Stimulated activated CD4-positive, alpha-beta T cell treated with anti-CD3 and anti-CD28 coated beads, TNF-alpha, amount 100 ng/mL, for 24 hours (primary cell): ENCODE data around the gene ORC1.

Source experiments
- DNase-seq, 3 experiments: peaks; one replicate each; pipeline ENCODE4 v3.0.0-alpha.2; 2020; ENCODE audit warnings: low read depth in 3 of 3

The ORC1 gene

DNA sequence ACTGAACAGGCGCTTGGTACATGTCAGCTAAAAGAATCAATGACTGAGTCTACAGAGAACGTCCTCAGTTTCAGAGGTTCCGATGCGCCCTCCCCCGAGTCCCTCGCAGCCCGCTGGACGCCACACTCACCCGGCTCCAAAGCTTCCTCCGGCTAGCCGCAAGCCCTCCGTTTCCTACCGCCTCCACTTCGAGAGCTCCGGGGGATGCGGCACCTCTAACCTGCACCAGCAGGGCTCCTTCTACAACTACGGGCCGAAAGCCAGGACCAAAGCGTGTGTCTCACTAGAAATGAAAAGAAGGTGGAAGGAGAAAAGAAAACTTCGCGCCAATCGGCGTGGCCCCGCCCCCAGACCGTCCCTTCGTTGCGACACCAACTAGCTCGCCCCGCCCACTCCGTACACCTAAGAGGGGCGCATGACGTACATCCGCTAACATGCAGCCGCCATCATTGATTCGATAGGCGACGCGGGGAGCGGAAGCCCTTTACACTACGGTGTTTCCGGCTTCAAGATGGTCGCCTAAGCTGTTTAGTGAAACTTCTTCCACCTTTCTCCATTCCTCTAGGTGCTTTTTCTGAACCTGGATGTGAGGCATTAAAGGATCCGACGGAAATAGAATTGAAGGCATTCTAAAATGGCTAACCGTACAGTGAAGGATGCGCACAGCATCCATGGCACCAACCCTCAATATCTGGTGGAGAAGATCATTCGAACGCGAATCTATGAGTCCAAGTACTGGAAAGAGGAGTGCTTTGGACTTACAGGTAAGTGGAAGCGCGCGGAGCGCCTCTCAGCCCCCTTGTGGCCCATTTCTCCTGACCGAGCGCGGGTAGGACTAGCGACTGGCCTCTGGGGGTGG lies at the start of gene ORC1, which contains the start of gene PRPF38A:
Gene ORC1 (minus strand): TSS at position 308 of the 859 bp plus-strand sequence. CDS start 2,200 bp downstream, outside the sequence.
Gene PRPF38A (plus strand): TSS at position 487 of the 859 bp plus-strand sequence. CDS start 148 bp downstream, at position 635.
- peak; percentile 96 to 99 (median 97) for DNase-seq

DNA sequence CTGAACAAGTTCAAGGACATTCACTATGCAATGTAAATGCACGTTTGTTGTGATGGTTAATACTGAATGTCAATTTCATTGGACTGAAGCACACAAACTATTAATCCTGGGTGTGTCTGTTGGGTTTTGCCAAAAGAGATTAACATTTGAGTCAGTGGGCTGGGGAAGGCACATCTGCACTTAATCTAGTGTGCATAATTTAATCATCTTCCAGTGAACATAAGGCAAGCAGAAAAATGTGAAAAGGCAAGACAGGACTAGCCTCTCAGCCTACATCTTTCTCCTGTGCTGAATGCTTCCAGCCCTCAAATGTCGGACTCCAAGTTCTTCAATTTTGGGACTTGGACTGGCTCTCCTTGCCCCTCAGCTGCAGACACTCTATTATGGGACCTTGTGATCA lies 40.2 kb upstream of the ORC1 start:
- DNase-seq: no peak

DNA sequence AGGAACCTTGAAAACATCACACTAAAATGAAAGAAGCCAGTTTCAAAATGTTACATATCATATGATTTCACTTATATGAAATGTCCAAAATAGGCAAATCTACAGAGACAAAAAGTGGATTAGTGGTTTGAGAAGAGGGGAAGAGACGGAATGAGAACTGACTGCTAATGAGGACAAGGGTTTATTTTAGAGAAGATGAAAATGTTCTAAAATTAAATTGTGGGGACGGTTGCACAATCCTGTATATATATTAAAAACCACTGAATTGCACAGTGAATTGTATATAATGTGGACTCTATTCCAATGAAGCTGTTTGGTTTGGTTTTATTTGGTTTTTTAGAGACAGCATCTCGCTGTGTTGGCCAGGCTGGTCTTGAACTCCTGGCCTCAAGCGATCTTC lies 35.8 kb upstream of the ORC1 start:
- no peak for DNase-seq

DNA sequence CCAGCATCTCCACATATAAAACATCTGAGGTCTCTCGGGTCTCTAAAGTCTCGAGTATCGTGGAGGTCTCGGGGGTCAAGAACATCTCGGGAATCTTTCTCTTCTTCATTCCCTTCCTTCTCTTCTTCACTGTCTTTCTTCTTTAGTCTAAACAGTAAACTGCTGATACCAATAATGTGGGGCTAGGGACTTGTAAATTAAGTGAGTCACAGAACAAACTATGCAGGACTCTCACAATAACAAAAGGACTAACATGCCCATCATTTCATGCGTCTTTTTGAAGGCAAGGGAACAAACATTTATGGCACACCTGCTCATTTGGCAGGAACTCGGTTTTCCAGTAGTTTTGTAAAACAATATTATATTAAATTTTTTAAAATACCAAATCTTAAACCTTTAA lies 32.6 kb upstream of the ORC1 start:
- DNase-seq: no peak

DNA sequence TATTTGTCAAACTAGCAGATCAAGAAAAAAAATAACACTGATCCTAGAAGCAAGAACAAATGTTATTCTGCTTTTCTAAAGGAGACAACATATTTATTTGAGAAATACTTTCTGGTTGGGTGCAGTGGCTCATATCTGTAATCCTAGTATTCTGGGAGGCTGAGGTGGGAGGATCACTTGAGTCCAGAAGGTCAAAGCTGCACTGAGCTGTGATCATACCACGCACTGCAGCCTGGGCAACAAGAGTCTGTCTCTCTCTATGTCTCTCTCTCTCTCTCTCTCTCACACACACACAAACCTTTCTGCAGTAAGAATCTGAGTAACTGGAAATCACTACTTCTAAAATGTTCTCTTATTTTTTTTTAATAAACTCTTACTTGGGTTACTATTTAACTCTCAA lies 31.4 kb upstream of the ORC1 start:
- DNase-seq: no peak

DNA sequence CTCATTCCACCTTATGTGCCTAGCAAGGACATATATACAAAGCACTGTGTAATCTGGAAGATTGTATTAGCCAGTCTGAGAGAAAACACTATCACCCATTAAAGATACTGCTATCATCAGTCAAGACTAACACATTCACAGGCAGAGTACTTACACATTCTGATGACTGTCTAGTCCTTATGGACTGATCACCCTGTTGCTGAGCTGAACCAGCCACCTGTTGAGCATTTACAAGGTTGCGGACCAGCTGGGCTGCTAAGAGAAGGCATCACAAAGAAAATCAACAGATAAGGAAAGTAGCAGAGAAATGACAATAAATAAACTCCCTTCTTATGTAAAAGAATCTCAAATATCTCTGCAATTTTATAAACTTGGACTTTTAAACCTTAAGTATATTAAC lies 31.0 kb upstream of the ORC1 start:
- no peak for DNase-seq

DNA sequence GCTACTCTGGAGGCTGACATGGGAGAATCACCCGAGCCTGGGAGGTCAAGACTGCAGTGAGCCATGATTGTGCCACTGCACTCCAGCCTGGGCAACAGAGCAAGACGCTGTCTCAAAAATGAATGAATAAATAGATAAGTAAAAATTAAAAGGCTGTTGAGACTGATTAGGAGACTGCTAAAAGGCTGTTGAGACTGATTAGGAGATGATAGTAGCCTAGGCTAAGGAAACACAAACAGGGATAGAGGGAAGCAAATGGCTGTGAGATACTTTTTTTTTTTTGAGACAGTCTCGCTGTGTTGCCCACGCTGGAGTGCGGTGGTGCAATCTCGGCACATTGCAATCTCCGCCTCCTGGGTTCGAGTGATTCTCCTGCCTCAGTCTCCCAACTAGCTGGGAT lies 28.6 kb upstream of the ORC1 start:
- no peak for DNase-seq

DNA sequence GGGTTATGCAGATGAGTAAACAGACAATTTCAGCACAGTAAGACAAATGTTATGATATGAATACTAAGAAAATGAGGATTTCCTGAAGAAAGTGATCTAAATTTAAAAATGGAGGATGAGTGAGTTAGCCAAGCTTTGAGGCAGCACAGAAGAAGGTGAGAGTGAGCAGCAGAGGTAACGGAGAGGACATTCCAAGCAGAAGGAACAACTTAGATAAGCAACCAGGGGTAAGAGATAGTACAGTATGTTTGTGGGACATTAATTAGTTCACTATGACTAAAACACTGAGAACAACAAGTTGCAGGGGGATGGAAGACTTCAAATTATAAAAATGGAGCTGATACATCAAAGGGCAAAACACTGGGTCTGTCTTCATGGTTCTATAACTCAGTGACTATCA lies 22.9 kb upstream of the ORC1 start:
- DNase-seq: no peak

DNA sequence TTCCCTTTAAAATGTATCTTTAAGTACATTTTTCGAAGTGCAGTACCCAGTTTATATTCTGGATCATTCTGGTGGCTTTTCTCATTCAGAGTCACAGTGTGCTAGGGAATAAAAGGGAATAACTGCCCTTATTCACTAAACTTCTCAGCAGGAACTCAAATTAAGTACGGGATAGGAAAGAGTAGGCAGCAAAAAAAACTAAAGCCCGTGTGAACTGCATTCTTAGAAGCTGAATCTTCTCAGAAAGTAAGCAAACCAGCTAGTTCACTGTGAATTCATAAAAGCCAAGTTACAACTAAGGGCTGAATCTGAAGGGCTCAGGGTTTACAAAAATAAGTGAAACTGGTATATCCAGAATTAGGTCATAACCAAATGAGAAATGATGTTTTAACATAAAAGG lies 22.1 kb upstream of the ORC1 start:
- DNase-seq: no peak

DNA sequence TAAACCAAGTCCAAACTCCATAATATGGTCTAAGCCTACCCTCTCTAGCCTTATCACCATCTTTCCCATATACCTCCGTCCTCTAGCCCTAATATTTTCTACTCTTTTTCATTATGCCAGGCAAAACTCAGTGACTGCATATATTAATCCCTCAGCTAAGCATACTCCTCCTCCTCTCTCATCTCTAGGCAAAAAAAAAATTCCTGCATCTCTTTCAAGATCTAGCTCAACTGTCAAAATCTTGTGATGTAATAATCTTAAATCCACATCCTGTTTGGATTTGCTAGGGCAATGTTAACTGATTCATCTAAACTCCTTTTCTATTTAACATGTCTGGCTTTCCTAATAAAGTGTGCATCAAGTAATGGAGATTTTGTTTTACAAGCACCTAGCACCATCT lies 20.6 kb upstream of the ORC1 start:
- DNase-seq: no peak

DNA sequence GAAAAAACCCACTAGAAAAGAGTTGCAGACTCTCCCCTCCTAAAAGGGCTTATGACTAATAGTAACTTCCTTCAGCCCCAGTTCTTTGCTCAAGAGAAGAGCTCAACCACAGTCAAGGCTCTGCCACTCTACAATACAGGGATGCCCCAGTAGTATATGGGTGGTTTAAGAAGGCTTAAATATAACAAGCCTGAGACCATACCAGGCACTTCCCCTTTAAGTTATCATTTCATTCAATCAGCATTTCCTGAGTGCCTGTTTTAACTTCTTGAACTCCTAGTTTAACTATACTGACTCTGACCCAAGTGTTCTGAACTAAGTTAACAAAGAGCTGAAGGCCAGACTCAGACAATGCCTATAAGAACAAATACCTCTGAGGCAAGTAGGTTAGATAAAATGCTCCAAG lies 20.0 kb upstream of the ORC1 start:
- no peak for DNase-seq

DNA sequence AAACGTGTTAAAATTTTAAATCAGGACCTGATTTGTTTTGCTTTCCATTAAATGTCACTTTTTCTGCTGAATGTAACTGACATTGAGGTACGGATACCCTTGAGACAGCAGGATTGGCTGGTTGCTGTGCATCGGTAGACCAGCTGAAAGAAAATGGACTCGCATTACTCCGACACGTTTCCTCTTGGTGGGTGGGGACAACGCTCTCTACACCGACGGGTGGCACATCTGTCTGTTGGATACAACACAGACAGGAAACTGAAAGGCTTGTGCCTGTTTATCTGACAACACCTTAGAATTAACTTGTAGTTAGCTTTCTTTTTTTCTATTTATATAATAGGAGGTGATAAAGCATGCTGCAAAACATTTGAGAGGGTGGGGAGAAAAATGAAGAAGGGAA lies 19.5 kb upstream of the ORC1 start:
- peak; percentile 22 to 41 (median 28) for DNase-seq

DNA sequence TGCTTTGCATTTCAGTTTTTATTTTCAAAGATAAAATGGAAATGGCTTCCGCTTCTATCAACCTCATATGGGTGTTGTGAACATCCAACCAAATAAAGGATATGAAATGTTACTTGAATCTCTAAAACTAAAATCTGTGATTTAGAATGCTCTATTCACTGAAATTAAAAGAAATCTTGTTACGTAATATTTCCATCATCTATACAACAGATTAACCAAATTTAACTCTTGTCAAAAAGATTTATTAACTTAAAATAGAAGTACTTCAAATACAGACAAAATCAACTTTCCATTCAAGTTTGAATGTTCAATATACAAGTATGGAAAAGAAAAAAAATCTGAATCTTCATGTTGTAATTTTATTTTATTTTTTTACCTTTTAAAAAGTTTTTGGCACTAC lies 18.8 kb upstream of the ORC1 start:
- DNase-seq: no peak

DNA sequence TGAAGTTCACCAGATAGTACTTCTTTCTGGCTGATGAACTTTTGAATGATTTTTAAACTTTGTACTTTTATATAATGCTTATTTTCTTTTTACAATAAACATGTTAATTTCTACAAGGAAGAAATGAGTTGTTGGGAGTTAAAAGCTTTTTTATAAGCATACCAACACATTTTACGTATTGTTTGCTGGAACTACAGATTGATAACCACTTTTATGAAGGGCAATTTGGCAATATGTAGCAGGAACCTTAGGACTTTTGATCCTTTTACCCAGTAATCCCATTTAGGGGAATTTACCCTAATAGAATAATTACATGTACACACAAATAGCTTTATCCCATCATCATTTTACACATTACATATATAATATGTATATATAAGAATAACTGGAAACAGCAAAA lies 16.5 kb upstream of the ORC1 start:
- DNase-seq: no peak

DNA sequence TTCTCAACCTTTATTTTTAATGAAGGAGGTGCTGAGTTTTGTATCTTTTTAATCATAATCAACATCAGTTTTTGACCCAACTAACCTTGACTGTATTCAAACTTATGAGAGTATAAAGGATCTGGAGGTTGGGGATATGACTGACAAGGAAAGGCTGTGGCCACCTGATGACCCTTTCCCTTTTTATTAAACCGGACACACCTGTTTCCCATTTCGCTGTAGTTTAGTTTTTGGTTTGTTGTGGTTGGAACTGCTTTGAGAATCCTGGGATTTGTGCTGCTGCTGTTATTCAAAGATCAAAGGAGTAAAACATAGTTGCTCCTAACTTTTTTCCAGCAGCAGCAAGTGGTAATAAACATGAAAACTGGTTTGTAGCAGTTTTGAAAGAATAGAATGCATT lies 12.6 kb upstream of the ORC1 start:
- no peak for DNase-seq

DNA sequence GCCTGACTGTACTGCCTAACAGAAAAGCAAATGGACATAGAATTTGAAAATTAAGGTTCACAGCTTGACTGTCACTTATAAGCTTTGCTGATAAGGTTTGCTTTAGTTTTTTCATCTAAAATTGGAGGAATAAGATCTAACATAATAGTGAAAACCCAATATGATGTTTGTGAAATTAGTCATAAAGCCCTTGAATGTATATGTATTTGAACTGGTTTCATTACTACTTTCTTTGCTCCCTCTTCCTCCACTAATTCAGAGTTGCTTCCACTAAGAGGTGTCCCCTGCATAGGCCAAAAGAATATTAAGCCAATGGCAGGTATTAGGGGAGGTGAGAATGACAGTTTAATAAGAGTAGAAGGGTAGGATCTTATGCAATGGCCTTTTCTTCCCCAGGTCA lies 10.7 kb upstream of the ORC1 start:
- DNase-seq: no peak

DNA sequence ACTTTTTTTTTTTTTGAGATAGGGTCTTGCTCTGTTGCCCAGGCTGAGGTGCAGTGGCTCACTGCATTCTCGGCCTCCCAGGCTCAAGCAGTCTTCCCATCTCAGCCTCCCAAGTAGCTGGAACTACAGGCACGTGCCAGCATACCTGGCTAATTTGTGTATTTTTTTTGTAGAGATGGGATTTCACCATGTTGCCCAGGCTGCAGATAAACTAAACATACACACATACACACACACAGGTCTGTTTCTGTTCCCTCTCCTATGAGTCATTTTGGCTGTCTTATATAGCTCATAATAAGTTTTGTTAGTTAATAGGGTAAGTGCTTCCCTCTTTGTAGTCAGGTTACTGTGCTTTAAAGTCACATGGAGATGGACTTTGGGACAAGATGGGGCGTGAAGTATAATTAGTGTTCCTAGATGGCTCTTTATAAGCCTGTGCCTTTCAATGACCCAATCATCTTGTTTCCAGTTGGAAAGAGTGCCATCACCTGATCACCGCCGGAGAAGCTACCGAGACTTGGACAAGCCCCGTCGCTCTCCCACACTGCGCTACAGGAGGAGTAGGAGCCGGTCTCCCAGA lies 9.3 kb upstream of the ORC1 start:
- no peak for DNase-seq

DNA sequence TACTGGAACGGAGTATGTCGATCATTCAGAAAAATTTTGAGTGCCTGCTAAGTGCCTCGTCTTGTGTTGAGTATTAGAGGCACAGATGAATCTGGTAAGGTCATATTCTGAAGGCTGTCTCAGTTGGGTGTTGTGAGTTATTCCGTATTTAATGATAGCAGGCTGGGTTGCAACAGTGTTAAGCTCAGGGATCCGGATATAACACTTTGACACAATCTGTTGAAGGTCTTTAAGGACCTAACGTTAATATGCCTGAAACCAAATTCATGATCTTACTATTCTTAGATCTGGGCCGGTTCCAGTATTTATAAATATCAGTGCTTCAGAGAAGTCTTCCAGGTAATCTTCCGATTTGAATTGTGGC lies 734 bp upstream of the ORC1 start:
- DNase-seq: no peak

DNA sequence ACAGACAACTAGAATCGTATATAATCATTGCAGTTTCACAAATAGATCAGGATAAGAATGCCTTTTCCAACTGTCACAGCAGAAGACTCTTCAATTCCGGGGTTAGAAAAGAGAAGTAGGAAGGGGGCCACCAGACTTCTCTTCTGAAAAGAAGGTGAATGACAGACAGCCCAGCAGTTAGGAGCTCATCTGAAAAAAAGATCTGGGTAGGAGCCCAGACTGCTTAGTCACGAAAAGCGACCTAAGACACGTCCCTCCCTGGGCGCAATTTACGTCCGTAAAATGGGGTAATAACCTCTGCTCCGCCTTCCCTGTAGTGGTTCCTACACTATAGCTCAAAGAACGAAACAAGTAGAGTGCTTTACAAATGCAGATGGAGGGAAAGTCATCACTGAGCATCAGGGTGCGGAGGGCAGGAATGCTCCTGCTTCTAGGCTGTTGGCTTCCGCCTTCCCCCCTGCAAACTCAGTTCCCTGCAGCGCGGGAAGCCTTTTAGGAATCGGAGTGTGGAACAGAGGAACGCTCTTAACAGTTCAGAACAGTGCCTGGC lies 582 bp downstream of the ORC1 start:
- DNase-seq: peak; percentile 20 to 43 (median 37)

DNA sequence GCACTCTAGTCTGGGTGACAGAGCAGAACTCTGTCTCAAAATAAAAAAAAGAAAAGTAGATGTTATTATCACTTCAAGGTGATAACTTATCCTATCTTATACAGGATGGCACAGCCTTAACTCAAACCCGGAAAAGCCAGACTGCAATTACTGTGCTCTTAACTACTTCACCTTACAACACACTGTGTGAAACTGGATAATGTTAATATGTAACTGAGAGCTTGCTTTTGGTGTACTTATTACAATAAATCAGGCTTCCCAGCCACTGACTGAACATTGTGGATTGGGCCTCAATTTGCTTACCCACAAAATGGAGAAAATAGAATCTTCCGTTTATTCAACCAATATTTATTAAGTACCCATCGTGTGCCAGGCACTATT lies 1.4 kb downstream of the ORC1 start:
- no peak for DNase-seq

DNA sequence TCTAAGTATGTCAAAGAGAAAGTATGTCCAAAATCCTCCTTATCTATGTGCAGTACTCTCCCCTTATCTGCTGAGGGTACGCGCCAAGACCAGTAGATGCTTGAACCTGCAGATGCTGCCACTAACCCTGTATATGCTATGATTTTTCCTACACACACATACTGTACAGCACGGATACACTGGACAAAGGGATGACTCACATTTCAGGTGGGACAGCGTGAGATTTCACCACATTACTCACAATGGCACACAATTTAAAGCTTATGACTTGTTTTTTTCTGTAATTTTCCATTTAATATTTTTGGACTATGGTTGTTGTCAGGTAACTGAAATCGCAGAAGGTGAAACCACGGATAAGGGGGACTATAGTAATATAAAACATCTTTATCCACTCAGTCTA lies 4.1 kb downstream of the ORC1 start:
- DNase-seq: no peak

DNA sequence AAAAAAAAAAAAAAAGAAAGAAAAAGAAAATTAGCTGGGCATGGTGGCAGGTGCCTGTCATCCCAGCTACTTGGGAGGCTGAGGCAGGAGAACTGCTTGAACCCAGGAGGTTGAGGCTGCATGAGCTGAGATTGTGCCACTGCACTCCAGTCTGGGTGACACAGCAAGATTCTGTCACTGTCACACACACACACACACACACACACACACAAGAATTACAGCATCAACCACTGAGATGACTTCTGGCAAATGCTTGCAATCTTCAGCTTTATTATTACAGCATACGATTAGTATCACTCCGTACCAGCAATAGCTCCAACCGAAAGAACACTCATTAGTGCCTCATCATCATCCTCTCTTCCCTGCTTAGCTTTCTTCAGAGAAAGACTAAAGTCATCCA lies 4.6 kb downstream of the ORC1 start:
- DNase-seq: no peak

DNA sequence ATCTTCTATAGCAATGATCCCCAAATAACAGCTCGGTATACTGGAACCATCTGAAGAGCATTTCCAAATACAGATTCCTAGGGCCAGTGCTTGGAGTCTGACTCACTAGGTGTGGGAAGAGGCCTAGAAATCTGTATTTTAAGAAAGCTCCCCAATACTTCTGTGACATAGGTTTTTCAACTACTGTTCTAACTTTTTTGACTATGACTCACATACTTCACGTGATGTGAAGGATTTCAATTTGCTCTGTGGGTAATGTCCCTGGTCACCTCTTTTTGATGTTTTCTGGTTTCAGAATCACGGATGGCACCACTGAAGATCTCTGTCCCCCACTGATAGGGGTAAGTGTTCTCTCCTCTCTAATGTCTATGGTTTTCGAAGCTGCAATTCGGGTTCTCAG lies 11.0 kb downstream of the ORC1 start:
- no peak for DNase-seq
